GM12892 (cell line): ENCODE measurements around the gene CLTRN.

Source experiments
- POLR2A ChIP-seq: IDR thresholded peaks from 2 replicates; pipeline ENCODE4 v1.6.1; 2011; ENCODE audit warnings: low read depth, low read length, control low read depth
- POLR2AphosphoS5 ChIP-seq: IDR thresholded peaks from 2 replicates; pipeline ENCODE4 v1.6.1; 2011; ENCODE audit warnings: low read depth, low read length, control low read depth
- TAF1 ChIP-seq: IDR thresholded peaks from 2 replicates; pipeline ENCODE4 v1.6.1; 2011; ENCODE audit warnings: low read depth, mild to moderate bottlenecking, control low read depth, low read length, borderline replicate concordance

DNA sequence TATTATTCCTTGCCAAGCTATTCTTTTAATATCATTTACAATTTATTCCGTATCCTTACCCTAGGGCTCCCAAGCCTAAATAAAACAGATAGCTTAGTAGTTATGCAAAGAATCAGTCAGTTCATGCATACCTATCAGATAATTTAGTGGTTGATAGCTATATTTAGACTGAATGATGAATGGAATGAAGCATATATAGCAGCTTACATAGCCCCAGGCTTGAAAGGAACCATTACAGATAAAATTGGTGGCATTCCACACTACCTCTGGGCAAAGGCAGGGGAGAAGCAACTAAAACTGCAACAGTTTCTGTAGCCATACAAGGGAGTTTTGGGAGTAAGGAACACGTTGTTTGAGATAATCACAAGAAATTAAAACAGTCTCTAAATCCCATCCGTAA, 66.6 kb downstream of the CLTRN start:
- TF ChIP-seq POLR2AphosphoS5: no peak
- no peak for TF ChIP-seq POLR2A
- no peak for TF ChIP-seq TAF1
